CD4-positive, alpha-beta T cell treated with Interleukin-15 for 4 hours (primary cell): ENCODE data around the gene MARCHF4.
A peak's percentile ranks its signal among the peaks of the same experiment; 100 is the strongest.
"Not testable (repeated sequence)": the region's sequence is repeated elsewhere in the genome, so short reads cannot be mapped to it uniquely, and the experiment has no call there.

Experiments
- DNase-seq: peaks from one replicate; pipeline ENCODE4 v3.0.0-alpha.2; 2020; ENCODE audit warnings: low spot score

The MARCHF4 gene

GRCh38 chr2:216391401-216391800, 19.1 kb upstream of the MARCHF4 start:
- DNase-seq: no peak

GRCh38 chr2:216389570-216389969, 17.3 kb upstream of the MARCHF4 start:
- DNase-seq: no peak

DNA sequence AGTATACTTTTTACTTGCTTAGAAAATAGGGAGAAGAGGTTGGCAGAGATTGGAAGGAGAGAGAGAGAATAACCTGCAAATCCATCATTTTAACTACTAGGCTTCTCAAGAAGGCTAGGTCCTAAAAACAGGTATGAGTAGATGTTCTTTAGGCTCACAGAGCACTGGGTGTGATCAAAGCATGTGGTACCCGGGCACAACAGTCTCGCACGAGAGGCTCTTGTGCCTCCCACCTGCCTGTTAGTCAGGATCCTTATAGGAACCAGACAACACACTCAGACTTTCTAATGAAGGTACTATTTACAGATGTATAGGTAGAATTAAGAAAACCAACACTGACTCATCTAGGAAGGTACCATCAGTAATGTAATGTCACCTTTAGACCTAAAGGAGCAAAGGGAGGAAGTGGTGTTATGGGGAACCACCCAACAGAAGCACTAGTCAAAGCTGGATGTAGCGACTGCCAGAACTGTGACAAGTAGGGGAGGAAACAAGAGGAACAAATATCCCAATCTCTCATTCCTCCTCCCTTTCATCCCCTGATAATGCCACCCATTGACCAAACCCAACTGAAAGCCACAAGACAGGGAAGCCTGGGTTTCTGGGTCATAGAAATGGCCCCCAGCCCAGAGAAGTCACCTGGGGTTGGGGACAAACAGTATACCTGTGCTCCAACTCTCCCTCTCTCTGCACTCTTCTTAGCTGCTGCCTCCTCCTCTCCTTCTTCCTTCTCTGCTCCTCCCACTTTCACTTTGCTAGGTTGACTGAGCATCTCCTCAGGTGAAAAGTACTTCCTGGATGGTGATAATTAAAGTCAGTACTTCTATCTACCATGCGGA, 16.0 kb upstream of the MARCHF4 start:
- peak; percentile 48 for DNase-seq

DNA sequence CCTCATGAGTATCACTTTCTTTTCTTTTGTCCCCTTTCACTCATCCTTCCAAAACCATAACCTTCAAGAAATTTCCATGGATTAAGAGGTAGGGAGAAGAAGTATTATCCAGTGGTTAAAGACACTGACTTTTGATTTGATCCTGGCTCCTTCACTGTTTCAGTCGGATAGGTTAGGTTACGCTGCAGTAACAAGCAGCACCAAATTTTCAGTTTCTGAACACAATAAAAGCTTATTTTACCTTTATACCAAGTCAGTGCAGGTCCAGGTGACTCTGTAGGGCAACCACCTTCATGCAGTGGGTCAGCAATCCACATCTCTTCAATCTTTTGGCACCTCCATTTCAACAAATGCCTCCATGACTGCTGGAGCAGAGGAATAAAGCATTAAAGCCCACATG, 15.0 kb upstream of the MARCHF4 start:
- DNase-seq: no peak

DNA sequence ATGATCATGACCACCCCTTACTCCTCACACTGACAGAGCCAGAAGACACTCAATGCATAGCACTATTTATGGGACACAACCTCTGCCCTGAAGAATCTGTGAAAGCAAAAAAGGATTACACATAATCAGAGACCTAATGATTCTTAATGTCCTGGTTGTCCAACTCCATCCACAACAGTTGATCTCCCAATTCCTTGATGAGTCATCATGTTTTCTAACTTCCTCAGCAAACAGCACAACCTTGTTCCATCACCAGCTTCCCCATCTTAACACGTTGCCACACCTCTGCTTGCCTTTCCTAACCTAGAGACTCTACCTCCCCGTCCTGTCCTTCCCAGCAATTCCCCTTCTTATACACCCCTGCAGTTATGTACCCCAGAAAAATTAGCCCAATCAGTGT, 13.2 kb upstream of the MARCHF4 start:
- DNase-seq: no peak

GRCh38 chr2:216384409-216384808, 12.1 kb upstream of the MARCHF4 start:
- not testable (repeated sequence) for DNase-seq

GRCh38 chr2:216379977-216380376, 7.7 kb upstream of the MARCHF4 start:
- no peak for DNase-seq

DNA sequence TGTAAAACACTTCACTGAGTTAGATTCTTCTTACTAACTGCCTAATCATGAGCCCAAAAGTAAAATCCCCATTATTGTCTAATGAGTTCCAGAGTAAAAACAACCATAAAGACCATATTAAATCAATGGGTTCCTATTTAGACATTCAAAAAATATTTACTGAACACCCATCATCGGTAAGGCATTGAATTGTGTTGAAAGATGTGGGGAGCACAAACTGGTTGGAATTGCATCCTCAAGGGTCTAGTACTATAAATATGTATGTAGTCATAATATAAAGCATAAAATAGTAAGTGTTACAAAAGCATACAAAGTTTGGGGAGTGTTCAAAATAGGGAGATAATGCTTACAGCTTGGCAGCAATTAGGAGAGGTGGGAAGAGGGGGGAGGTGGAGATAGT, 3.0 kb upstream of the MARCHF4 start:
- DNase-seq: no peak

DNA sequence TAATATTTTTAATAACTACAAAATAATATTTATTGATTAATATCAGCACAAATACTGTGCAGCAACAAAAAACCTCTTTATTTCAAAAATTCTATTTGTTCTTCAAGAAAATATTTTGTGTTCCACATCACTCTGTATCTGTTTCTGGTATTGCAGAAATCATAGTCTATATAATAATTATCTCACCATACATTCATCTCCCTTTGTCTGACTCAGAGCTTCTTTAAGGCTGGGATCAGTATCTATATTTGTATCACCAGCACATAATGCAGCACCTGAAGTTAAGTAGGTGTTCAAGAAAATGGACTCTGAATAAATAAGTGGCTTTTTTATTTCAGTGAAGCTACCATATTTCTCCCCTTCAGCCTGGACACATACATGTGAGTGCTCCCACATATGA, 1.6 kb upstream of the MARCHF4 start:
- DNase-seq: no peak

GRCh38 chr2:216372761-216373291, 543 bp upstream of the MARCHF4 start:
- no peak for DNase-seq

DNA sequence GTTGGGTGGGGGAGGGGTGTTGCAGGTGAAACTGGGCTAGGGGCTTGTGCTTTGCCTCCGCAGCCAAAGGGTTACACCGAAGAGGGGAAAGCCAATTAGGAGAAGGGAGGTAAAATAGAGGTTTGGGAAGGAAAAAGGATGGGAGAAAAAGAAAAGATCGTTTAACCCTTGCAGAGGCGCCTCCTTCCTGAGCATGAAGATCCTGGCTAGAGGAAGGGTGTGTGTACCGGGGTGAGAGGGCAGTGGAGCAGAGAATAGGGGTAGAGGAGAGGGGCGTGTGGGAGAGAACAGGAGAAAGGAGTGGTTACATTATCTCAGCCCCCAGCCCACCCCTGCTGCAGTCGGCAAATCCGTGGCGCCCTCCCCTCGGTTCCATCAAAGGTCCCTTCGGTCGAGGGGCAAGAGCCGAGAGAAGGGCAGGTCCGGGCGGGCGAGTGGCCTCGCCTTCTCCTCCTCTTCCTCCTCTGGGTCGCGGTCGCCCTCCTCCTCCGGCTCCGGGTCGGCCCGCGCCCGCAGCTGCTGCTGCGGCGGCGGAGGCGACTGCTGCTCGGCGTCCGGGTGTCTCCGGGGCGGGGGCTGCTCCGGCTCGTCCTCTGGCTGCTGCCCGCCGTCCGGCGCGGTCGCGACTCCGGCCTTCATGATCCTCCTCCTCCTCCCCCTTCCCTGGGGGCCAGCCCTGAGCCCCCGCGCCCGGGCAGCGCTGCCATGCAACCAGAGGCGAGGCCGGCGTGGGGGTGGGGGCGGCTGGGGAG, 1.1 kb downstream of the MARCHF4 start:
- DNase-seq: no peak

- no peak for DNase-seq
Observed at GRCh38 chr2:216369821-216370220, 2.5 kb downstream of the MARCHF4 start.

- DNase-seq: no peak
Observed at GRCh38 chr2:216366777-216367471, 5.4 kb downstream of the MARCHF4 start.

DNA sequence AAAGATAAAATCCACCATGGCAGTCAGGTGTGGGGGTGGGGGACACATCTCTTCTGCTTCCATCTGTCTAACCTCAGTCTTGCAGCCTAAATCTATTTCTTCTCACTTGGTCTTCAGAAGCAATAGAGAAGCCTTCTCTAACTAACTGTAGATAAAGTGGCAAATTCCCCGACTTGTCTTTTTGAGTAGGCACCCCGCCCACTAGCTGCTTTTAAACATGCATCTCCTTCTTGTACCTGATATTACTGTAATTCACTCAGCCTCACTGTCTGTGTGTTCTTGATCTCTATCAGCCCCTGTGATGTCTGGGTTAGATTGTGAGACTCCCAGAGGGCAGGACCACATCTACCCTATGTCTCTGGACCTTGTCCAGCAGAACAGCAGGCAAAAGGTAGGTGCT, 6.8 kb downstream of the MARCHF4 start:
- no peak for DNase-seq

- DNase-seq: no peak
Observed at GRCh38 chr2:216363221-216363620, 9.1 kb downstream of the MARCHF4 start.

GRCh38 chr2:216362730-216363129, 9.6 kb downstream of the MARCHF4 start:
- no peak for DNase-seq

DNA sequence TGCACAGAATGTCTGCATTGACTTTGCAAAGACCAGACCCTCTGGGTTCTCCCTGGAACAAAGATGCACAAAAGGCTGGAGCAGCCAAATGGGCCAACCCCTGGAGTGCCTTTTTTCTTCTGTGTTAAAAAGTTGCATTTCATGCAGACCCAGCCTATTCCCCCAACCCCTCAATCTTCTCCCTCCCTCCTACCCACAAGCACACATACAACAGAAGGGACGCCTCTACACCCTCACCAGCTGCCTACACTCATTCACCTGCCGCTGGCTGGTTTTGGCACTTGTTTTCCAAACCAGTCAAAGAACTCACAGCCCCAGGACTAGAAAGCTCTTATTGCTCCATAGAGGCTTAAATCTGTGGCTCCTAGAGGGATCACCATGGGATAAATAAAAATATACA, 16.6 kb downstream of the MARCHF4 start:
- DNase-seq: no peak

GRCh38 chr2:216354306-216354705, 18.0 kb downstream of the MARCHF4 start:
- DNase-seq: no peak

- DNase-seq: peak; percentile 50
Observed at GRCh38 chr2:216352653-216353270, 19.5 kb downstream of the MARCHF4 start.

DNA sequence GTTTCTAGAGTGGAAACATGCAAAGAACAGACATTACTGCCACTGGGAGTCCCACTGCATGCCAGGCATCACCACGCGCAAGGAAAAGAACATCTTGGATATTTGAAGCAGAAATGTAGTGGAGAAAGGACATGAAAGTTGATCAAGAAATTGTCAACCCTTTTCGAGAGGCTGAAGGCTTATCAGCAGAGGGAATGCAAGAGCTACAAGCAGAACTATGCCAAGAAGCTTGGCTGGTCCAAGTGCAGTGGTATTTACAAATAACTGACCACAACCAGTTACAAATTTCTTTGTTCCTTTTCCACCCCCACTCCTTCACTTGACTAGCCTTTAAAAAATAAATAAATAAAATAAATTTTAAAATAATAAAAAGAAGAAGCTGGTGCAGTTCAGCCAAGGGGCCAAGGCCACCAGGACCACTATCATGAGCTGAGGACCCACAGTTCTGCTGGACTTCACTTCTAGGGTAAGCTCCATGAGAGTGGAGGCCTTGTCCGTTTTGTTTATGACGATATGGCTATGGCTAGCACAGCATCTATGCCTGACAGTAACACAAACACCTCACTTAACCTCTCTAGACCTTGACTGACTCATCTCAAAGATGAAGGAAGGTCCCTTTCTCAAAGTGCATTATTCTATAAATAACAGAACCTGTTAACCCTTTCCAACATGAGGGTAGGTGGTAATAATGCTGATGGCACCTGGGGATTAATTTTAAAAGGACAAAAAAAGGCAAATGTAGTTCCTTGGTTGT, 20.9 kb downstream of the MARCHF4 start:
- DNase-seq: no peak

- peak; percentile 48 for DNase-seq
Observed at GRCh38 chr2:216350214-216350791, 22.0 kb downstream of the MARCHF4 start.
